GM12878 (cell line): ENCODE results near the gene TIMM17B. TPM values are rescaled to one million over a fixed set of nuclear protein-coding genes. Genes with fewer than 3 reads are reported as not detected.
A peak's percentile ranks its signal among the peaks of the same experiment; 100 is the strongest.

Experiments
- BCLAF1 ChIP-seq: fragments of 450-650 bp; IDR thresholded peaks from 2 replicates; pipeline ENCODE4 v1.6.1; 2017; ENCODE audit warnings: antibody characterized with exemption, mild to moderate bottlenecking, moderate library complexity
- CHD2 ChIP-seq: IDR thresholded peaks from 2 replicates; pipeline ENCODE4 v1.6.1; 2011; ENCODE audit warnings: low read depth, low read length, improper control_type of control experiment, borderline replicate concordance
- CUX1 ChIP-seq: IDR thresholded peaks from 2 replicates; pipeline ENCODE4 v1.6.1; 2012; ENCODE audit warnings: improper control_type of control experiment, low read depth, low read length; ENCODE audit not compliant: insufficient replicate concordance
- IKZF2 ChIP-seq, 2 experiments: fragments of 450-650 bp; IDR thresholded peaks; 2 replicates each; pipeline ENCODE4 v1.6.1; 2017; ENCODE audit warnings: mild to moderate bottlenecking in 2 of 2, moderate library complexity in 2 of 2
- PAX8 ChIP-seq: fragments of 450-650 bp; IDR thresholded peaks from 2 replicates; pipeline ENCODE4 v1.6.1; 2017; ENCODE audit warnings: mild to moderate bottlenecking, moderate library complexity
- POU2F2 ChIP-seq: IDR thresholded peaks from 3 replicates; pipeline ENCODE4 v1.6.1; 2011; ENCODE audit warnings: low read depth, mild to moderate bottlenecking, low read length, borderline replicate concordance
- RAD21 ChIP-seq: IDR thresholded peaks from 2 replicates; pipeline ENCODE4 v1.6.1; 2011; ENCODE audit warnings: mild to moderate bottlenecking, low read depth, low read length, moderate library complexity; ENCODE audit not compliant: insufficient read depth
- RB1 ChIP-seq: fragments of 450-650 bp; formaldehyde crosslinking; IDR thresholded peaks from 2 replicates; pipeline ENCODE4 v1.6.1; 2017; ENCODE audit warnings: mild to moderate bottlenecking, borderline replicate concordance
- REST ChIP-seq: IDR thresholded peaks from 2 replicates; pipeline ENCODE4 v1.6.1; 2012; ENCODE audit warnings: mild to moderate bottlenecking, low read depth, low read length
- SIX5 ChIP-seq: IDR thresholded peaks from 2 replicates; pipeline ENCODE4 v1.6.1; 2011; ENCODE audit warnings: mild to moderate bottlenecking, low read depth, low read length, moderate library complexity; ENCODE audit not compliant: severe bottlenecking
- TBL1XR1 ChIP-seq: IDR thresholded peaks from 2 replicates; pipeline ENCODE4 v1.6.1; 2012; ENCODE audit warnings: low read depth, low read length, improper control_type of control experiment
- ZBED1 ChIP-seq: IDR thresholded peaks from 2 replicates; pipeline ENCODE4 v1.6.1; 2016; ENCODE audit warnings: borderline replicate concordance
- ZBTB40 ChIP-seq: fragments of 450-650 bp; IDR thresholded peaks from 2 replicates; pipeline ENCODE4 v1.6.1; 2016; ENCODE audit warnings: mild to moderate bottlenecking, moderate library complexity, borderline replicate concordance
- polyA plus RNA-seq, 11 experiments: library from polyadenylated mRNA; depleted of rRNA in 4 of 11; unstranded in 6 of 11; stranded (reverse) in 5 of 11; fragments of >200 nt; fragmentation: Nextera tagmentation in 4 of 11; fragmentation: Illumina TruSeq in 1 of 11; extraction: Ambion mirVana in 4 of 11; extraction: Trizol in 1 of 11; gene quantifications; 1 replicate in 1 of 11; 2 replicates in 10 of 11; pipeline versions ENCODE4 v1.2.1 to v1.2.3, GENCODE V29; 2011 to 2016; ENCODE audit warnings: inconsistent platforms in 2 of 11, missing spikeins in 2 of 11, low read depth in 1 of 11
- total RNA-seq, 4 experiments: library from RNA; depleted of rRNA in 3 of 4; stranded (reverse); fragments of >200 nt in 3 of 4; fragmentation: Illumina TruSeq in 1 of 4; extraction: Trizol in 1 of 4; gene quantifications; 2 replicates each; pipeline versions ENCODE4 v1.2.1 to v1.2.3, GENCODE V29; 2013 to 2021

The TIMM17B gene
- total and polyA plus RNA-seq, 10 of the 15 experiments (the other 5 are each of a cell fraction or from before 2014, with no cell fraction given): 4.5 to 88.7 (median 47.5) TPM

- TF ChIP-seq CUX1 (no peak), REST (no peak), SIX5 (peak; percentile 26), CHD2 (peak; percentile 52; the same call in 1 of the 2 replicates), ZBED1 (0 out of 2 replicates have a peak, but pooled peaks have one; percentile 46), TBL1XR1 (no peak), ZBTB40 (no peak), IKZF2 (IDR thresholded peaks at IDR 0.05) (no peak), RAD21 (no peak), BCLAF1 (peak; percentile 87), POU2F2 (0 out of 3 replicates have a peak, but pooled peaks have one; percentile 7), PAX8 (no peak), RB1 (no peak)
Measured at GRCh38 chrX:48897625-48898306, at the start of gene TIMM17B, which contains the start of gene PQBP1 (continued).
